Left ventricle myocardium inferior (tissue), 1 donor: ENCODE data around the gene PODXL2. TPM values are rescaled to one million over a fixed set of nuclear protein-coding genes. Genes with fewer than 3 reads are reported as not detected.

Source experiments
- DNase-seq: peaks from one replicate; pipeline ENCODE4 v3.0.0-alpha.2; 2020
- H3K27ac ChIP-seq: fragments of 200-600 bp; replicated peaks from 2 replicates; pipeline ENCODE4 v1.8.0; 2021
- H3K27me3 ChIP-seq: fragments of 200-600 bp; 2 replicates; pipeline ENCODE4 v1.8.0; 2021; ENCODE audit warnings: low read depth
- H3K36me3 ChIP-seq: fragments of 200-600 bp; 2 replicates; pipeline ENCODE4 v1.8.0; 2021
- H3K4me1 ChIP-seq: fragments of 200-600 bp; 2 replicates; pipeline ENCODE4 v1.8.0; 2021
- H3K4me3 ChIP-seq: fragments of 200-600 bp; 2 replicates; pipeline ENCODE4 v1.8.0; 2021; ENCODE audit warnings: mild to moderate bottlenecking, moderate library complexity
- H3K9me3 ChIP-seq: fragments of 200-600 bp; replicated peaks from 2 replicates; pipeline ENCODE4 v1.8.0; 2021
- intact Hi-C: fragments of 100-400 bp; cut with micrococcal nuclease; formaldehyde crosslinking; loops from one replicate; pipeline ENCODE4 v1.11.0; 2022
- total RNA-seq: library from RNA; stranded (reverse); fragmentation: NEBNext Ultra II Directional; extraction: Animal tissue kit (Norgen Biotek cat#: 25700); gene quantifications from one replicate; pipeline ENCODE4 v1.2.1, GENCODE V29; 2021
- TF ChIP-seq, protein P1 (sequence below): fragments of 200-600 bp; IDR thresholded peaks from 2 replicates; pipeline ENCODE4 v1.8.0; 2021; ENCODE audit warnings: antibody characterized with exemption, mild to moderate bottlenecking, borderline replicate concordance
- donor health status: DM: no; HTN: yes; CAD: no; lungs with severe emphysema.

PODXL2 gene
- total RNA-seq, 1 donor from 2014 or later = 1.7 TPM

DNA sequence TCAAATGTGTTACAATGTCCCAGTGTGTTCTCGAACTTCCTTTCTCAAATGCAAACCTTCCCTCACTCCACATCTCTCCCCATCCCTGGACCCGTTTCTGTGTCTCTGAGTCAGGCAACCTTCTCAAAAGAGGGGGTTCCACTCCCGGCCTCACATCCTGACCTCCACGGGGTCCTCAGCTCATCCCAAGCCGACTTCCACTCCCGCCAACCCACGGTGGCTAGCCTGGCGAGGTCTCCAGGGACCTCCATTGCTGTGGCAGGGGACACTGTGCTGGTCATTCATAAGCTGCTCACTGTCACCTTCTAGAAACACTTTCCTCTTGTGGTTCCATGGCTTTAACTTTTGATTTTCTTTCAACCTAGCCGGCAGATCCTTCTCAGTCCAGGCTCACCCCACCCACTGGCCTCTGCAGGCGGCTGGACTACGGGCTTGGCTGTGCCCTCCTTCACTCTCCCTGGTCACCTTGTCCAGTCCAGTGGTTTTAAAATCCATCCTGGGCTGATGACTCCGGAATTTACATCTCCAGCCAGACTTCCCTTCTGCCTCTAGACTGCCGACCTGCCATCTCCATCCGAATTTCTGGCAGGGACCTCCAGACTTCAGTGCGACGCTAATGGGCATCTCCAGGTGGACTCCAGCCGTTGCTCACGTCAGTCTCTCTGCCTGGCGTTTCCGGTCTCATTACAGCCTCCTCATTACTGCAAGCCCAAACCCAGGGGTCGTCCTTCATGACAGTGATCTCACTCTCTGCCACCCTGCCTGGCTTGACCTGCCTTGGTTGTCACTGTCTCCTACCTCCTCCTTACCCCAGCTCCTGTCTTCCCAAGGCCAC, 63.7 kb downstream of the PODXL2 start:
- peaks cover 89% of the 10 kb centered on the region for H3K4me1 ChIP-seq
- peak overlapping the region; percentile 96 for H3K27ac ChIP-seq
- no peaks in the 10 kb centered on the region for H3K9me3 ChIP-seq
- intact Hi-C loops = loop anchor here (10.0 kb wide), 1 partner anchor 52 kb away; no protein-coding TSS in a partner anchor
- peaks cover 26% of the 10 kb centered on the region for H3K36me3 ChIP-seq
- no peaks in the 10 kb centered on the region for H3K27me3 ChIP-seq
- DNase-seq = no peak
- H3K4me3 ChIP-seq = no peak overlapping the region
- TF ChIP-seq, protein P1, sequence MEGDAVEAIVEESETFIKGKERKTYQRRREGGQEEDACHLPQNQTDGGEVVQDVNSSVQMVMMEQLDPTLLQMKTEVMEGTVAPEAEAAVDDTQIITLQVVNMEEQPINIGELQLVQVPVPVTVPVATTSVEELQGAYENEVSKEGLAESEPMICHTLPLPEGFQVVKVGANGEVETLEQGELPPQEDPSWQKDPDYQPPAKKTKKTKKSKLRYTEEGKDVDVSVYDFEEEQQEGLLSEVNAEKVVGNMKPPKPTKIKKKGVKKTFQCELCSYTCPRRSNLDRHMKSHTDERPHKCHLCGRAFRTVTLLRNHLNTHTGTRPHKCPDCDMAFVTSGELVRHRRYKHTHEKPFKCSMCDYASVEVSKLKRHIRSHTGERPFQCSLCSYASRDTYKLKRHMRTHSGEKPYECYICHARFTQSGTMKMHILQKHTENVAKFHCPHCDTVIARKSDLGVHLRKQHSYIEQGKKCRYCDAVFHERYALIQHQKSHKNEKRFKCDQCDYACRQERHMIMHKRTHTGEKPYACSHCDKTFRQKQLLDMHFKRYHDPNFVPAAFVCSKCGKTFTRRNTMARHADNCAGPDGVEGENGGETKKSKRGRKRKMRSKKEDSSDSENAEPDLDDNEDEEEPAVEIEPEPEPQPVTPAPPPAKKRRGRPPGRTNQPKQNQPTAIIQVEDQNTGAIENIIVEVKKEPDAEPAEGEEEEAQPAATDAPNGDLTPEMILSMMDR = no peak

DNA sequence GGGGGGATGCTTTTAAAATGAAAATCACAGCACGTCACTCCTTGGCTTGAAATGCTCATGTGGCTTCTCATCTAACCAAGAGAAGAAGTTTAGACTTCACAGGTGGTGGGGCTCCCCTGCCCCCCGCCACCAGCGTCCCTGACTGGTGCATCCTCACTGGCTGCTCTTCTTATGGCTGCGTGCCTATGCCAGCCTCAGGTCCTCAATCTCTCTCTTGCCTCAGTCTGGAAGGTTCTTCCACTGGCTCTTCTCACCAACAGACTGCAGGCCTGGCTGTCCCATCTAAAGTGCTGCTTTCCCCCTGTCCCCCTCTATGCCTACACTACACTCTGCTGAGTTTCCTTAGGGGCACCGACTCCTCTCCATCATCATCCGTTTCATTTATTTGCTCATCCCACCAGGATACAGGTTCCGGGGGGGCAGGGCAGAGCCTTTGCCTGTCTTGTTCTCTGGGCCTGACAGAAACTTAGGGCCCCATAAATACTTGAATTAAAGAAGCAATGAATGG, 64.4 kb downstream of the PODXL2 start:
- DNase-seq = no peak
- peaks cover 90% of the 10 kb centered on the region for H3K4me1 ChIP-seq
- TF ChIP-seq, protein P1 = no peak
- intact Hi-C loops = loop anchor here (10.0 kb wide), 1 partner anchor 51 kb away; no protein-coding TSS in a partner anchor
- H3K36me3 ChIP-seq = peaks cover 26% of the 10 kb centered on the region
- no peak overlapping the region for H3K4me3 ChIP-seq
- H3K27ac ChIP-seq = peak overlapping the region; percentile 96
- H3K27me3 ChIP-seq = no peaks in the 10 kb centered on the region
- no peaks in the 10 kb centered on the region for H3K9me3 ChIP-seq

DNA sequence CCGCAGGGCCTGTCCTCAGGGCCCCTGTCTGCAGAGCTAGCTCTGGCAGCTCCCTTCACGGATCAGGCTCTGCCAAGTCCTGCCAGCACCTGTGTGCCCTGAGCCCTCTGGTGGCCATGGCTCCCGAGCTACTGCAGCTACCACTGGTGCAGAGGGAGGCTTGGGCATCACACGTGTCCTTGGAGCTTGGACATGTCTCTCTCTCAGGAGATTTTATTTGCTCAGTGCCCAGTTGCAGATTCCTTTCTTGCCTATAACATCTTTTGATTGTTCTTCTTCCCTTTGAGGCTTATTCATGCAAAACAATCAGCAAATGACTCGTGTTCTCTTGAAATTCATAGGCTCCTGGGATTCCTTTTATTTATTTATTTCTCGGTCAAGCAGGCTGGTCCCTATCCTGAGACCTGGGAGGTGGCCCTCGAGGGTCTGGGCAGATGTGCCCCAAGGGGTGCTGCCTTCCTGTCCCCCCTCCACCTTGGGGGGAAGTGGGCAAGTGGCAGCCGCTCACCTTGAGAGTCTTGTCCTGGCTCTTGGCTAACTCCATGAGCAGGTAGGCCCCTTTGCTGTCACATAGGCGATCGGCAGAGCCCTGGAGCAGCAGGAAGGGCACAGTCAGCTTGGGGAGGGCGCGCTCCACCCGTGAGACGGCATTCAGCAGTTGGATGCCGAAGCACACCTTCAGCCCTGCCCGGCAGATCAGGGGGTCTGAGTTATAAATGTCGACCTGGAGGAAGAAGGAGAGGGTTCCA, 65.7 kb downstream of the PODXL2 start:
- Histone ChIP-seq H3K9me3 (no peaks in the 10 kb centered on the region), H3K27me3 (no peaks in the 10 kb centered on the region), H3K27ac (peak overlapping the region; percentile 96), H3K36me3 (peaks cover 26% of the 10 kb centered on the region), H3K4me1 (peaks cover 90% of the 10 kb centered on the region), H3K4me3 (no peak overlapping the region)
- DNase-seq = peak; percentile 73
- intact Hi-C loops = loop anchor here (10.0 kb wide), 1 partner anchor 50 kb away; no protein-coding TSS in a partner anchor
- TF ChIP-seq, protein P1 = peak; percentile 68

DNA sequence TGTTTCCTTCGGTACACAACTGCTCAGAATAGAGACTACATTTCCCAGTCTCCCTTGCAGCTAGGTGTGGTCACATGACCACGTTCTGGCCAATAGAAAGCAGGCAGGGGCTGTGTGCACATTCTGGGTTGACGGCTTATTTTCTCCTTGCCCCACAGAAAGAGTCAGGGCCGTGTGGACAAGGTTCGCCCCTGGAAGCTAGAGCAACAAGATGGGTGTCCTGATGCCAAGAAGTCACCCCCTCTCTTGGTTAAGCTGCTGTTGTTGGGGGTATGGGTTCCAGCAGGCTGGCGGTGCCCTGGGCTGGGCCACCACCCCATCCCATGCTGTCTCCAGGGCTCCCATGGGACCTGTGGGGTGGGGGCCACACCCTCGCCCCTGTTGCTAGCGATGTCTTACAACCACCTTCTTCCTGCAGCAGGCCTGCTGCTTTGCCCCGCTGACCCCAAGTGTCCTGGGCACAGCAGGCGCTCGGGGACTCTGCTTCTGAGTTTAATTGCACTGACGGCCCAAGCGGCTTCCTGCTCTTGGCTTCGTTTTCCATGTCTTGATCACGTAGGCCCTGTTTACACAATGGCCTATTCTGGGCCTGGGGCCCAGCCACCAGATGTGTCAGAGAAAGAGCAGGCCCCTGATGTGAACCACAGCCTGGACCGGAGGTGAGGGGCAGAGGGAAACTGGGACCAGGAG, 68.7 kb downstream of the PODXL2 start:
- peak; percentile 88 for DNase-seq
- intact Hi-C loops = loop anchor here (10.0 kb wide), 1 partner anchor 47 kb away; no protein-coding TSS in a partner anchor
- Histone ChIP-seq H3K27ac (peak overlapping the region; percentile 96), H3K9me3 (no peaks in the 10 kb centered on the region), H3K27me3 (no peaks in the 10 kb centered on the region), H3K4me3 (peak overlapping the region; percentile 41), H3K4me1 (peaks cover 95% of the 10 kb centered on the region), H3K36me3 (peaks cover 19% of the 10 kb centered on the region)
- TF ChIP-seq, protein P1 = no peak

DNA sequence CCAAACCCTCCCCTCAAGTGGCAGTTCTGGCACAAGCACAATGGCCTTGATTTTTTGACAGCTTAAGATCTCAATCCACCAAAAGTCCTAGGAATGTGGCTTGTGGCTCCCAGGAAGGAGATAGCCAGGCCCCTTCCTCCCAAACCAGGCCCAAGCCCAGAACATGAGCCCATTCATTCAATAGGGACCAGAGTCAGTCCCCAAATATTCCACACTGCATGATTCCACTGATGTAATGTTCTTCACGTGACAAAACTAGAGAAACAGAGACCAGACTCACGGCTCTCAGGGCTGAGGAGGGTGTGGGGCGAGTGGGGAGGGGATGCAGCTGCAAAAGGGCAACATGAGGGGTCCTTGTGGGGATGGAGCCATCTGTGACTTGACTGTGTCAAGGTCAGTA, 69.3 kb downstream of the PODXL2 start:
- DNase-seq = peak; percentile 17
- peaks cover 13% of the 10 kb centered on the region for H3K36me3 ChIP-seq
- intact Hi-C loops = loop anchor here (10.0 kb wide), 1 partner anchor 47 kb away; no protein-coding TSS in a partner anchor

More for the DNA sequence above, 69.3 kb downstream of the PODXL2 start:
- H3K27ac ChIP-seq = peak overlapping the region; percentile 96
- peaks cover 95% of the 10 kb centered on the region for H3K4me1 ChIP-seq
- TF ChIP-seq, protein P1 = no peak
- H3K9me3 ChIP-seq = no peaks in the 10 kb centered on the region
- H3K4me3 ChIP-seq = no peak overlapping the region
- H3K27me3 ChIP-seq = no peaks in the 10 kb centered on the region
